PC-9 (cell line): Measurements from ENCODE around the gene SH3RF3. TPM values are rescaled to one million over a fixed set of nuclear protein-coding genes. Genes with fewer than 3 reads are reported as not detected.

Experiments used
- BruUV-seq: library from RNA; stranded (reverse); fragments of 400-500 nt; replicated peaks from 2 replicates; lab custom pipeline; 2021; lab: Mats Ljungman, UMichigan
- CTCF ChIA-PET: fragments of 300-600 bp; sonication (Branson Sonifier 250); formaldehyde crosslinking; loops from one replicate; lab custom pipeline; 2022; ENCODE audit warnings: antibody characterized with exemption; lab: Charles Lee
- POLR2A ChIA-PET: fragments of 300-600 bp; sonication (Branson Sonifier 250); formaldehyde crosslinking; loops from one replicate; lab custom pipeline; 2022; ENCODE audit warnings: antibody characterized with exemption; ENCODE audit not compliant: unreplicated experiment; lab: Charles Lee
- DNase-seq, 2 experiments: peaks; one replicate each; pipeline versions ENCODE4 v3.0.0 to v3.0.0-alpha.2; 2015 to 2022; ENCODE audit warnings: mixed read lengths in 1 of 2
- H2AFZ ChIP-seq: fragments of 200-600 bp; sonication (generic); 2 replicates; pipeline ENCODE4 v1.8.1; 2017; ENCODE audit warnings: antibody characterized with exemption
- H3F3A ChIP-seq: fragments of 200-600 bp; sonication (generic); 2 replicates; pipeline ENCODE4 v1.8.1; 2017; ENCODE audit warnings: antibody characterized with exemption, mild to moderate bottlenecking, low read depth; ENCODE audit not compliant: insufficient read depth
- H3K27ac ChIP-seq: fragments of 200-600 bp; sonication (generic); 2 replicates; pipeline ENCODE4 v1.6.1; 2016; ENCODE audit warnings: mixed run types
- H3K27me3 ChIP-seq: fragments of 200-600 bp; sonication (generic); 2 replicates; pipeline ENCODE4 v1.6.1; 2016; ENCODE audit warnings: low read depth, mixed run types; ENCODE audit not compliant: insufficient read depth
- H3K36me3 ChIP-seq: fragments of 200-600 bp; sonication (generic); 2 replicates; pipeline ENCODE4 v1.6.1; 2016; ENCODE audit warnings: low read depth, mixed run types
- H3K4me1 ChIP-seq: fragments of 200-600 bp; sonication (generic); replicated peaks from 2 replicates; pipeline ENCODE4 v1.6.1; 2016; ENCODE audit warnings: mixed run types; ENCODE audit not compliant: insufficient read depth
- H3K4me2 ChIP-seq: fragments of 200-600 bp; sonication (generic); 2 replicates; pipeline ENCODE4 v1.6.1; 2017; ENCODE audit warnings: mixed run types
- H3K4me3 ChIP-seq: fragments of 200-600 bp; sonication (generic); 2 replicates; pipeline ENCODE4 v1.6.1; 2016; ENCODE audit warnings: mixed run types
- H3K79me2 ChIP-seq: fragments of 200-600 bp; sonication (generic); 2 replicates; pipeline ENCODE4 v1.6.1; 2017; ENCODE audit warnings: low read depth, mixed run types
- H3K9me2 ChIP-seq: fragments of 200-600 bp; sonication (generic); 2 replicates; pipeline ENCODE4 v1.8.1; 2017; ENCODE audit warnings: mild to moderate bottlenecking; ENCODE audit not compliant: insufficient read depth
- H3K9me3 ChIP-seq: fragments of 200-600 bp; sonication (generic); 2 replicates; pipeline ENCODE4 v1.8.1; 2016; ENCODE audit warnings: low read depth; ENCODE audit not compliant: insufficient read depth
- H4K20me1 ChIP-seq: fragments of 200-600 bp; sonication (generic); 2 replicates; pipeline ENCODE4 v1.8.1; 2017; ENCODE audit not compliant: insufficient read depth
- CTCF ChIP-seq: fragments of 200-600 bp; sonication (generic); conservative IDR thresholded peaks from 2 replicates; pipeline ENCODE4 v1.6.1; 2017; ENCODE audit warnings: mixed run types, antibody characterized with exemption, mild to moderate bottlenecking, moderate library complexity
- EZH2 ChIP-seq: fragments of 200-600 bp; sonication (generic); IDR thresholded peaks from 2 replicates; pipeline ENCODE4 v1.8.0; 2017; ENCODE audit warnings: antibody characterized with exemption, low read depth
- intact Hi-C: fragments of 100-400 bp; cut with micrococcal nuclease; formaldehyde crosslinking; loops from one replicate; pipeline ENCODE4 v1.10.0; 2022; ENCODE audit not compliant: unreplicated experiment
- total RNA-seq: library from RNA; stranded (reverse); gene quantifications from 2 replicates; pipeline ENCODE4 v1.2.3, GENCODE V29; 2021

SH3RF3 gene
- total RNA-seq, 1 experiment from 2014 or later, result 6.1 TPM

- H4K20me1 ChIP-seq, result peaks cover 66% of the 10 kb centered on the region
- H3K79me2 ChIP-seq, result peaks cover 94% of the 10 kb centered on the region
- CTCF ChIA-PET, result no interaction called here
- H3K4me1 ChIP-seq, result peaks cover 24% of the 10 kb centered on the region
- no peak overlapping the region for H3K4me3 ChIP-seq
- H3K4me2 ChIP-seq, result no peak overlapping the region
- H3K36me3 ChIP-seq, result no peaks in the 10 kb centered on the region
- no peaks in the 10 kb centered on the region for H3F3A ChIP-seq
- no TSS peak for BruUV-seq
- H3K9me2 ChIP-seq, result no peaks in the 10 kb centered on the region
- no peaks in the 10 kb centered on the region for H3K27me3 ChIP-seq
- intact Hi-C loops, result no loop called here
- DNase-seq, result no peak
- H3K27ac ChIP-seq, result no peak overlapping the region
- no peaks in the 10 kb centered on the region for H3K9me3 ChIP-seq
- H2AFZ ChIP-seq, result no peak overlapping the region
- TF ChIP-seq CTCF (no peak), EZH2 (no peak)
- POLR2A ChIA-PET, result no interaction called here
Measured at GRCh38 chr2:109134741-109135358, 5.8 kb downstream of the SH3RF3 start.

DNA sequence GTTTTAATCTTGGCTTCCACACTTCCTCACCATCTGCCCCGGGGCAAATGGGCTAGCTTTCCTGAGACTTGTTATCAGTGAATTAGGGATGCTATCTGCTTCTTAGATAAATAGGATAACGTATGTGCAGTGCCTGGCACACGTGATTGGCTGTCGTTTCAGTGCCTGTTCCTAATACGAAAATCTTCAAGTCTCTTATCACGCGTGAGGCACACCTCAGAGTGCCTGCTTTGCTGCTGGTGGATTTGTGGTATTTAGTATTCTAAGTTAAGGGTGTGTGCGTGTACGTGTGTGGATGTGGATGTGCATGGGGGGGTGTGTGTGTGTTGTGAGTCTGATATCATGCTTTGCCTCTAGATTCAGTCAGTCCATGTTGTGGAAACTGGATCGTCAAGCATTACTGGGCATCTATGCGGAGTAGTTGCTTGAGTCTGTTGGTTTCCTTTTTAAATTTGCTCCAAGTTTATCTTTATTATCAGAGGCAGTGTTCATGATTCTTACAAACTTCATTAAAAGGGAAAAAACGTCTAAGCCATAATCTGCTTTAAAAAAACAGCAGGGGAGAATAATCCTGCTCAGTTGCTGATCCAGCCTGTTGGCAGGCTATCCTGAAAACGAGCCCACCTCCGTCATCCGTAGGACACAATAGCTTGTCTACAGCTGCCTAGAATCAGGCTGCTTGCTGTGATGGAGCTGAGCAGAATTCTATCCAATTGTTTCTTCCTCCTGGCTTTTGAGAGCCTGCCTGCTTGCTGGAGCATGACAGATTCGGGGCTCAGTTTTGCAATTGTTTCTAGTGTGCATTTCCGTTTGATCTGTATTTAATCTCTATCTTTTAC is 6.6 kb downstream of the SH3RF3 start:
- no peak for TF ChIP-seq EZH2
- TF ChIP-seq CTCF, result no peak
- Histone ChIP-seq H3K27me3 (no peaks in the 10 kb centered on the region), H4K20me1 (peaks cover 66% of the 10 kb centered on the region), H3K4me3 (no peak overlapping the region), H3F3A (no peaks in the 10 kb centered on the region), H3K79me2 (peaks cover 94% of the 10 kb centered on the region), H3K27ac (no peak overlapping the region), H2AFZ (no peak overlapping the region), H3K9me2 (no peaks in the 10 kb centered on the region), H3K36me3 (no peaks in the 10 kb centered on the region), H3K4me1 (peaks cover 20% of the 10 kb centered on the region), H3K9me3 (no peaks in the 10 kb centered on the region), H3K4me2 (no peak overlapping the region)
- ChIA-PET POLR2A (no interaction called here), CTCF (no interaction called here)
- intact Hi-C loops, result no loop called here
- DNase-seq, result no peak
- no TSS peak for BruUV-seq

DNA sequence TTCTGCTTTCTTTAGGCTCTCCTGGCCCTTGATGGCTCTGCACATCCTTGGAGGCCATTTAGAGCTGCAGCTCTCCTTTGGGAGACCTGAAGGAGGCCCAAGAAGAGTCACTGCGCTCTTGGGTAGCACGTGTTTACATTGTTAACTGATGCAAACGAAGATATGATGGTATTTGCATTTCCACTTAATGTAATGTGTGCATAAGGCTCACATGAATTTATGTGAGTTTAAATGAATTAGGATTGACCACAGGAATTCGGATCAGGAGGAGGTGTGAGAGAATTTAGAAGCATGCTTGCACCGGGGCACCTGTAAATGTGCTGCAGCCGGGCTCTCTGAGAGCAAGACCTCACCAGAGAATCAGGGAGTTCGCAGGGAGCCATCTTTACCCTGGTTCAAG is 7.5 kb downstream of the SH3RF3 start:
- H3K27me3 ChIP-seq, result no peaks in the 10 kb centered on the region
- no peak overlapping the region for H3K27ac ChIP-seq
- H3K36me3 ChIP-seq, result no peaks in the 10 kb centered on the region
- no TSS peak for BruUV-seq
- ChIA-PET CTCF (no interaction called here), POLR2A (no interaction called here)
- H3K4me3 ChIP-seq, result no peak overlapping the region
- peaks cover 13% of the 10 kb centered on the region for H3K4me1 ChIP-seq
- no peaks in the 10 kb centered on the region for H3F3A ChIP-seq
- no peaks in the 10 kb centered on the region for H3K9me3 ChIP-seq
- H3K4me2 ChIP-seq, result no peak overlapping the region
- no peaks in the 10 kb centered on the region for H3K9me2 ChIP-seq
- TF ChIP-seq EZH2, result no peak
- no peak for TF ChIP-seq CTCF
- intact Hi-C loops, result no loop called here
- H4K20me1 ChIP-seq, result peaks cover 69% of the 10 kb centered on the region
- peaks cover 92% of the 10 kb centered on the region for H3K79me2 ChIP-seq
- H2AFZ ChIP-seq, result no peak overlapping the region
- DNase-seq, result peak in 1 of 2 experiments; percentile 42
